SW480 (cell line): ENCODE results near the gene TFAP2A.

Source experiments
- DNase-seq: peaks from one replicate; pipeline ENCODE4 v3.0.0-alpha.2; 2016; ENCODE audit warnings: low spot score

TFAP2A gene

DNA sequence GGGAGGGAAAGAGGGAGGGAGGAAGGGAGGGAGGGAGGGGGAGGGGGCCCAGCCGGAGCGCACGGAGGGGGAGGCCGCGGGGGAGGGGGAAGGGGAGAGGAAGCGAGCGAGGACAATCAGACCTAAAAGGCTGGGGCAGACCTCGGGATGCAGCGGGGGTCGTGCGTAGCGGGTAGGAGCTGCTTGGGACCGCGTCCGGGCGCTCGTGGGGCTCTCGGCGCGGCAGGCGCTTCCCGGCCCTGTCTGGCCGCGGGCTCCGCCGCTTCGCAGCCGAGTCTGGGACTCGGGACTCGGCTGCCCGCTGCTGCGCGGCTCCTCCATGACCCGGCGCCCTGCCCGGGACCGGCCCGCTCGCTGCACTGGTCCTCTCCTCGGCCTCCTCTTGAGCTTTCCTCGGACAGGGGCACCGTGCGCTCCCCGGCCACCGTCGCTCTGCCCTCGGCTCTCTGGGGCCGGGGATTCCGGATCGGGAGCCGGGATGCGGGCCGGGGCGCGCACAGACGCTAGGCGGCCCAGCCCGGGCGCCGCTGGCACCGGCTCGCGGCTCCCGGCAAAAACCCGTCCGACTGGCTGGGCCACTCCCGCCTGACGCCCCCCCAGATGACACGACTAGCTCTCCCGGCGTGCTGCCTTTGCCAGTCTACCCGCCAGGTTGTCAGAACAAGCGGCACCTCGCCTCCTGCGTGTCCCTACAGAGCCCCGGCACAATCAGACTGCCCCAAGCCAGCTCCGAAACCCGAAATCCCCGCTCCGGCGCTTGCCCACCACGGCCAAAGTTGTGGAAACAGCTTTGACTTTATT lies 2.2 kb downstream of the TFAP2A start:
- DNase-seq, result no peak

DNA sequence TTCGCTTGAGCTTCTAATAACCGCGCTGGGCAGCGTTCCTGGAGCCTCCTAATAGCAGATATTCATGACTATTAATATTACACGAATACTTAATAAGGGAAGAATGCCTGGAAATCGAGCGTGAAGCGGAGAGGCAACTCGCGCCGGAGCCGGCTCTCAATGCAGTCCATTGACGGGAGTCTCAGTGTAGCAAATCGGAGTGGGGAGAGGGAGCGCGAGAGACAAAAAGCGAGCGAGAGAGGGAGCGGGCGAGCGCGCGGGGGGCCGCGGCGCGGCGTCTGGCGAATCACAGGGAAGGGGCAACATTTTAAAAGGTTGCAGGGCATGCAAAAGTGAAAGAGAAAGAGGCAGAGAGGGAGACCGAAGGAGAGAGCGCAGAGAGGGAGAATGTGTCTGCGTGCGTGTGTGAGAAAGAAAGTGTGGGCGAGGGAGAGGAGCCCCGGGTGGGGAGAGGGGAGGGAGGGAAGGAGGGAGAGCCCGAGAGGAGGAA lies 2.9 kb downstream of the TFAP2A start:
- DNase-seq, result peak; percentile 67

DNA sequence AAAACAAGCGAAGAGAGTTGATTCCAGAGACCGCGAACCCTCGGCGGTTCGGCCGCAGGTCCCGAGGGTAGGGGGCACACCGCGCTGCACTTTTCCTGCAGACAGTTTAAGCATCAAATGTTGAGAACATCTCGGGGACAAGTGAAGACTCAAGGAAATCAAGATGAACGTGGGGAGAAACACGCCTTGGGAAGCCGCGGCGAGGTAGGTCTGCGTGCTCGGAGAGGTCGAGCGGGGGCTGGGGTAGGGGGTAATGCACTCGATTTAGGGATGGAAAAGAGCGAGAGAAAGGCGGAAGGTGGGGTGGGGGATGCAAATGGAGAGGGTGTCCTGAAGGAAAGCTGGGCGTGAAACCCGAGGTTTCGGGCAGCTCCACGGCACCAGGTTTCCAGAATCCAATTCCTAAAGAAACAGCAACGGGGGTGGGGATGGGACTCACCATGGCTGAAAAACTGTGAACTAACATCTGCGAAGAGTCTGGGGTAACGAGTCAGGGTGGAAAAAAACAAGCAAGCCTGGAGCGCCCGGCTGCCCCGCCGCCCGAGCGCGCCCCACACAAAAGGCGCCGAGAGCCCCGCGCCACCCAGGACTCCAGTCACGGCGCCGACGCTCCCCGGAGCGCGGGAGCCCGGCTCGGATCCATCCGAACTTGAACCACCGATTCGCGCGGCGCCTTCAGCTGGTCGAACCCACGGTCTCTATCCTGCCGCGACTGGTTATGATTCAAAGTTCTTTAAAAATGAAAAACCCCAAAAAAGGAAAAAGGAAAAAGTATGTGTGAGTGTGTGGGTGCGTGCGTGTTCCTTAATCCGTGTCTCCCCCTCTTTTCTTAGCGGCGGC lies 3.5 kb downstream of the TFAP2A start:
- DNase-seq, result no peak

DNA sequence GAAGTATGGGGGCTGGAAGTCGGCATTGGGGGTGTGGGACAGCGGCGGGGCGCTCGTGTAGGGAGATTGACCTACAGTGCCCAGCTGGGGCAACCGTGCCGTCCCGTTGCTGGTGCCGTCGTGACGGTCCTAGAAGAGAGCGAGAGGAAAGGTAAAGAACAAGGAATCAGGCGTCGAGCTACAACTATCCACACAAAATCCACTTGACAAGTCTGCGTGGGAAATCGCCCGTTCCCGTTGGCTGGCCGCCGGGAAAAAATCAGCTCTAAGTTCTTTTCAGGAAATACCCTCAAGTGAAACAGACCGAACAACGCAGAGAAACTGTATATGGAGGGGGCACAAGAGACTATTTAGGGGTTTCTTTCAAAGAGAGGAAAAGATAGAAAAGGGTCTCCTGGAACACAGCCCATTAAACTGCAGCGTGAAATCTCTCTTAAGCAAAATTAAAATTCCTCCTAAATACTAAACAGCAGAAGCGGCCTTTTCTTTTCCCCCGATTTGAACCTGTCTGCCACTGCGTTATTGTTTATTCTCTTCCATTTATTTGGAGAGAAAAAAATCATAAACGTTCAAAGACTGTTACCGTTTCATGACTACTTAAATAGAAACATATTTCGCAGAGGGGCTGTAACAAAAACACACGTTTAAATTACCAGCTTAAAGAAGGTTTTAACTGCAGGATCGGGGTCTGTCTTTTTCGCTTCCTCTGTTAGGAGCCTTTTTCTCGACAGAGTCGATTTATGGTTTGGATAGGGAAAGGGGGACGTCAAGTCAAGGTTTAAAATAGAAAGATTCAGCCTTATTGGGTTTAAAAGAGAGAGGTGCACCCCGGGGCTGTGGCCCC lies 4.4 kb downstream of the TFAP2A start:
- no peak for DNase-seq

DNA sequence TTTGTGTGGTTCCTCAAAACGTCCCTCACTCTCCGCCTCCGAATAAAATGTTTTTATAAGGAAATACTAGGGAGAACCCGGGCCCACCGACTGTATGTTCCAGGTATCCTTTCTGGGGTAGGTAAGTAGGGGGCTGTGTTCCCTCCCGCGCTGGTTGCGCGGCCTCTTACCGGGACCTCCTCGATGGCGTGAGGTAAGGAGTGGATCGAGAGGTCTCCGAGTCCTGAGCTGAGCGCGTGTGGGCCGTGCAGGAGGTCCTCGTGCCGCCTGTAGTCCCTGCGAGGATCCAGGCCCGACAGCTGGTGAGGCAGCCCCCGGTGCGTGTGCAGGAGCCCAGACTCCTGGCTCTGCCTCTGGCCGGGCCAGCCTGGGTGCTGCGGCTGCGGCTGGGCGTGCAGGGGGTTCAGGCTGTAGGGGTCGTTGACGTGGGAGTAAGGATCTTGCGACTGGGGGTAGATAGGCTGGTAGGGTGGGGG lies 5.1 kb downstream of the TFAP2A start:
- no peak for DNase-seq

DNA sequence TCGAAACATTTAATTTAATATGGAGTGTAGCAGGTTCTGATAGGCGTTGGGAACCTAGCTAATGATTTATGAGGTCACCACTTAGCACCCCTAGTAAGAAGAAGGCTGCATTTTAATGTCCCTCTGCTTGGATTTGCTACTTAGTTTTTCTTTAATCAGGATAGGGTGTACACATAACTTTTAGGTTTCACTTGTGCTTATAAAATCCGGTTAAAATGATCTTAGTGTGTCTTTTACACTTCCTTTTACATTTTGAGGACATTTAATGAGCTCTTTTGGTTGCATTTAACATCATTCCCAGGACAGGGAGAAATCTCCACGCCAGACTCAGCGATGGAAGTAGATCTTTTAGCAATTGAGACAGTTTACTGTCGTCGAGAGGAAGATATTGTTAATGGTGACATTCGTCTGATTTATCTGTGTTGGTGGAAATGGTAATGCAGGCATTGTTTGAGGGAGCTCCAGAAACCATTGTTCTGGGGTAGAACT lies 5.6 kb downstream of the TFAP2A start:
- DNase-seq, result no peak

DNA sequence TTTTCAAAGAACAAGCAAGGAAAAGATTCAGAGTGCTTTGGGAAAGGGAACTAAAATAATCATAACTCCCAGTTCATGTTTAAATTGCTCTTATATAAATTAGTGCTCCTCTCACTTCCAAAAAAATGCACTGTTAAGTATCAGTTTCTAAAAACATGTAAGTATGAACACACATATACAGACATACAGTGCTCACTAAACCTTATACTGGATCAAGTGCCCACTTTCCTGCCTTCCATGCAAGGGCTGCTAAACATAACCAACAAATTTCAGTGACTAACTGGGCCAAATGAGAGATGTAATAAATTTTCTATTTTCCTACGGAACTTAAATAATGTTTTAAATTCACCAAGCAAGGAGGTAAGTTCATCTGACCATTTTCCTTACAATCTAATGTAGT lies 6.4 kb downstream of the TFAP2A start:
- DNase-seq, result no peak

DNA sequence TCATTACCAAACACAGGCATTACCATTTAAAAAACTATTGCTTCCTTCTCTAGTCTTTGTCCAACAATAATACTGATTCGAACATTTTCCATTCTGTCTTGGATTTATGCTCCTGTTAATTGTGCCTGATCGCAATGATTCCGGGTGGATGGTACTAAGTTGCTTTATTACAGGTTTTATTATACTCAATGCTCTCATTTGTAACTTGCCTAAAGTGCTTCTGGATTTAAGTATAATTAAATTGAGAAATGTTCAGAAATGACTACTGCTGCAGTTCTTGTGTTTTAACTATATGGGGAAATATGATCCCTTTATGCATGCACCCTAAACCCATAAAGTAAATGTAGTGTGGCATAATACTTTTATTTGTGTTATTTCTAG lies 7.2 kb downstream of the TFAP2A start:
- no peak for DNase-seq

DNA sequence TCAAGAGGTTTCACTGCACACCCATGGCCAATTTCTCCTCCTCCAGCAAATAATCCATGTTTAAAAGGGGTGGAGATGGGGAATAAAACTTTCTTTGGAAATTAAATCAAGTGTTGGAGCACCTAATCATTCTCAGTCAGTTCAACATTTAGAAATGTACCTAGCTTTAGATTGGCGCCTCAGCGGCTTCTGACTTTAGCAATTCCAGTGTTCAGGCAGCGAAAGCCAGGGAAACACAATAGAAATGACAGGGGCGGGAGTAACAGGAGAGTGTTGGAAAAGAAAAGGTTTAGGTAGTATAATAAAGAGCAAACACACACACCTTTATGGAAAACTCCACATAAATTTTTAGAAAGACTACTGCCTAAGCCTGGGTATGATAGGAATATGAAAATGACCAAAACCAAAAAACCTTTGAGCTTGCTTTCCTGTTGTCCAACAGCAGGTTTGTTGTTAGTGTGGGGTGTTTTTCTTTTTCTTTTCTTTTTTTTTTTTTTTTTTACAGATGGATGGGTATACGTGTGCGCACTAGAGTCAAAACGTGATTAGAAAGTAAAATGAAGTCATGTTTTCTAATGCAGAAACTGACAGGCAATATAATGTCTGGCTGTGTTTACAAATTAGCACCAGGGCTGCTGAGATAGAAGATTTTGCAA lies 7.7 kb downstream of the TFAP2A start:
- DNase-seq, result no peak

DNA sequence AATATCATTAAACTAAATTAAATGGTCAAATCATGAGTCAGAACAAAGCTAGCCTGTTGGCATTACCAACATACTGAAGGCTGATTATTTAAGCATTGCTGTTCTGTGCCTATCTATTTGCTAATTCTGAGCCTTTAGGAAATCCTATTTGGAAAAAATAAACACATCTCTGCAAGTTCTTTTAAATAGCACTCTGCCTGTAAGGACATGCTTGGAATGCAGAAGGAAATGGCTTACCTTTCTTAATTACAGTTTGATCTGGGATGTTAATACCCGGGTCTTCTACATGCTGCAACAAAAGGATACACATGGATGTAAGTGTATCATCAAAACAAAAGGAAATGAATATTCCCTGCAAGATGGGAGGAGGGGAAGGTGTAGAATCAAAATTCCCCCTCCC lies 8.3 kb downstream of the TFAP2A start:
- no peak for DNase-seq

DNA sequence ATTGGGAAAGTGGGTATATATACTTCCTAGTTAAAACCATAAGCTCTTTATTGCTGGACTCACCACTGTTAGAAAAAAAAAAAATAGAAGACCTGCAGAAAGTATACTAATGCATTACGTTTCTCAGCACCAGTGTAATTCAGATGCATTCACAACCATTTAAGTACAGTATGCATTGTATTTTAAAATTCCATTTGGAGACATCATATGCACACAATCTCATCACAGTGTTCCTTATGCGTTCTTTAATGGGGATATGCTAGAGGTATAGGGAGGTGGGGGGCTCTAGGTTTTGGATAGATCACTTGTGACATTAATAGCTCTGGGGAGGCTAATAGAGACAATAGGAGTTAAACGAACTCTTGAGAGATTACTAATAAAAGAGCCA lies 9.4 kb downstream of the TFAP2A start:
- DNase-seq, result no peak

DNA sequence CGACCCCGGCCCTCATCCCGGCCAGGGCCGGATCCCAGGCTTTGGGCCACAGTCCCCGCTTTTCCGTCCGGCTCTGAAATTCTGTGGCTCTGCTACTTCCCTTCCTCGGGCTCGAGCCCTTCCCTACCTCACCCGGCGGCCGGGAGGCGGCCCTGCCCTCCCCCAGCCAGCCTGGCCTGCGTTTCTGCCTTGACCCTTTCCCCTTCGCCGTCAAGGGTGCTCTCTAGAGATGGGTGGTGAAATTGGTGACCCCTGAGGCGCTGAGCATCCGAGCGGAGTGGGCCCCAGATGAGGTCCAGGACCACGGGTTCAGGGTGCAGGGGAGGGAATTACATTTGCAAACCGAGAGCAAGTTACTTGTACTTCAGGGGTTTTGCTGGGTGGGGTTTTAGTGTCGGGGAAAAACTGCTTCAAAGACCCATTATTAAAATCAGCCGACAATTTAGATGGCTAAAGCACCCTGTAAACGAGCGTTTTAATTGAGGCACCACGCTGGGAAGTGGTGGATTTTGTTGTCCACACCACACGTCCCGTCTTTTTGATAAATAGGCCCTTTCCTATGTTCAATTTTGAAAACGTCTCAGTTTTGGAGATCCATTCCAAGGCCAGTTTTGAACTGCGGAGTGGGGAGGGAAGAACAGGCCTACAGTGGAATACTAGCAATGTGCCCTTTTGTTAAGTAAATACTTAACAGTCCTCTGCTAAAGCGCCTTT lies 9.9 kb downstream of the TFAP2A start:
- no peak for DNase-seq

DNA sequence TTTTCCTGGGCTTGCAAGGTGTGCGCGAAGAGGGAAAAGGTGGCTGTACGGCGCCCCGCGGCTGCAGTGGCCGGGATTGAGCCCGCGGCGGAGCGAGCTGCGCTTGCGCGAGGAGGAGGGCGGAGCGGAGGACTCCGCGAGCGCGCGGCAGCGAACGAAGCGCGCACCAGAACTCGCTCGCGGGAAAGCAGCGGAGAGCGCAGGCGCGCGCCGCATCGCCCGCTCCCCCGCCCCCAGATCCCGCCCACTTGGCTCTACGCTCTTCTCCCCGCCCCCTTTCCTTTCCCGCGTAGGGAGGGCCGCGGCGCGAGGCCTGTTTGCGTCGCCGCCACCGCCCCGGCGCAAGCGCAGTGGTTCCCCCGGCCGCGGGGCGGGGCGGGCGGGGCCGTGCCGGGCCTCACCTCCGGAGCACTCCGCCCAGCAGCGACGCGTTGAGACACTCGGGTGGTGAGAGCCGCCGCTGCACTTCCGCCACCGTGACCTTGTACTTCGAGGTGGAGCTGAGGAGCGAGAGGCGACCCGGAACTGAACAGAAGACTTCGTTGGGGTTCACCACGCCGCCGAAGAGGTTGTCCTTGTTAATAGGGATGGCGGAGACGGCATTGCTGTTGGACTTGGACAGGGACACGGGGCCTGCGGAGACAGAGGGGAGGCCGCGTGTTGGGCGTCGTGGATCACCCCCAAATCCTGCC lies 10.6 kb downstream of the TFAP2A start:
- peak; percentile 95 for DNase-seq

DNA sequence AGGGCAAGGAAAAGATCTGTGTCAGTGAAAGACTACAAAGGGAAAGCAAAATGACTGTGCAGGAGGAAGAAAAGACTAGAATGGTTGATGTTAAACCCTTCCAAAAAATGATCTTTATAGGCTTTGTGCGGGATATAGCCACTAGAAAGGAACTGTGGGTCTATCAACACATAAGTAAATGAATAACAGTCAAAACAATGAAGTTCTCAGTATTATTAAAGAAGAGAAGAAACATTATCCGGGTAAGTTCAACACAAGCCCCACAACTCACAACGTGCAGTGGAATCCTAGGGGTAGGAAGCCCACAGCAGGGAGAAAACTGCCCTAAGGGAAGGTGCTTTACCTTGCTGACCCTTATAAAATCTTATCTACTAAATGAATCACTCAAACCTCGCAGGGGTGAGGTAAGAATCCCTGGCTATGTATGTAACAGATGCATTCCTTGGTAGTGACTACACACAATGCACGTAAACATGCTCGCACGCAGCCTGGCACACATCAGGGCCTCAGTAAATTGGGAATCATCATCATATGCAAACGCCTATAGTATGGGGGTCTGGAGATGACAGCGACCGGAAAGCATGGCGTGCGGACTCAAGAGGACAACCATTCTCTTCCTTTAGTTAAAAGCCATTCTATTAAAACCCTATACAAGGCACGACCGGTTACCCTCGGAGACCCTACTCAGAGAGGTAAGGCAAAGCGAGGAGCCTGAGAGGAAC lies 11.3 kb downstream of the TFAP2A start:
- DNase-seq, result peak; percentile 85

DNA sequence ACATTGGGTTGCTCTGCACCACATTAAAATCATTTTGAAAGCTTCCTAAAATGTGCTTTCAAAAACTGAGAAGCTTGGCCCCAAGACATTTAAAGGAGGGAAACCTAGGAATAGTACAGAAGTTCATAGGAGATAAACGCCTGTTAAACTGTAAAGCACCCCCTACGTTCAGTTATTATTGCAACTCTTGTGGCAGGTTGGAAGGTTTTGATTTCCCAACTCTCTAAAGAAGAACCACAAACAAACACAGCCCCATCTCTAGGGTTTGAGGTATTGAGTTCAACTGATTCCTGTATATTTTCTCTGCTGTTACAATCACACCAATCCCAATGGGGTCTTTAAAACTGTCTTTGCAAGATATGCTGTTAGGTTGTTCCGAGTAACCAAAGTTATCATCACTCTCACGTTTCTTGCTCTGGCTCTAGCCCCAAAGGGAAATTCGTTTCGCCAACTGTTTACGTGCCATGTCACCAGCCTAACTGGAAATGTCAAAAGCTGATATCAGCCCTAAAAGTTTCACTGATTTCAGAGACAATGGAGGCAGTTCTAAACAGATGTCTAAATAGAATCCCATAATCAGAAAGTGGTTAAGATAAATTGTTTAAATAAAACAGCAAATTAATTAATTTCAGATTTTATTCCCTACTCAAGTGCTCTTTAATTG lies 12.1 kb downstream of the TFAP2A start:
- DNase-seq, result no peak

DNA sequence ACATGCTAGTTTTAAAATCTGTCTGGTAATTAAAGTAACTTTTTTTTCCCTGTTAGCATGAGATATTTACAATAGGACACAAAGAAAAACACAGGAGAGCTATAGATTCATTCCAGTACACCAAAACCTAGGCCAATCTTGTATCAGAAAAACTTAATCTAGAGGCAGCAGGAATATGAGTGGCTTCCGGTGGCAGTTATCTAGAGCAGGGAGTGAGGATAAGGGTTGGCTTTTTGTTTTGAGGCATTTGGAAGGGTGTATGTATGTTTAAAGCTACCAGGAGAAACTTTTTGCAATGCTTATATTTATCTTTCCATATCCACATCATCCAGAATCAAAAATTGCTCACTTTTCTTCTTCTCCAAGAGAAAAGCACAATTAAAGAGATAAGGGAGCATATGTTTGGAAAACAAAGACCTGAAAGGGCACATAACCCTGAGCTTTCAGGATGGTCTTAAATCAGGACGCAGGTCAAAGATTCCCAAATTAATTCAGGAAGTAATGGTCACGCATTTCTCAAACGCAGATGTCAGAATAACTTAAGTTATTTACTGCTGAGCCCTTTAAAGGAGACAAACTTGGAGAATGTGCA lies 13.1 kb downstream of the TFAP2A start:
- DNase-seq, result no peak

DNA sequence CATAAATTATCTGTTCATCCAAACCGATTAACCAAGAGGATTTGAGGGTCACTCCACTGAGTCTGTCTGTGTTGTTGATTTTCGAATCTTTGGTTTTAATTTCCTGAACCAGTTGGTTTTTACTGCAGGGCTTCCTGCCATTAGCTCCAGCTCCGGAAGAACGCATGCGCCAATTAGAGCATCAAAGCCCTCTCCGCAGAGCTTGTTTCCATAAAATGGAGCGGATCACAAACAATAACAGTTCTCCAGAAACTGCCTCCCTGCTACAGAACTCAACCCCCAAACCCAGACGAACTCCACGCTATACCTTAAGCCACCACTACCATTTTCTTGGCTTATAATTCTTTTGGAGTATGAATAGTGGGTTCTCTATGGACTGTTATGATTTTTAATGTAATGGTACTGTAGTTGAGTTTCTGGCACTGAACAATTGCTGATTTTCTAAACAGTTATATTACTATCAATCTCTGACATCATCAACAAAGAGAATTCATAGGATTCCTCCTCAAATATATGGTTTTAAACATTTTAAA lies 13.8 kb downstream of the TFAP2A start:
- DNase-seq, result no peak

DNA sequence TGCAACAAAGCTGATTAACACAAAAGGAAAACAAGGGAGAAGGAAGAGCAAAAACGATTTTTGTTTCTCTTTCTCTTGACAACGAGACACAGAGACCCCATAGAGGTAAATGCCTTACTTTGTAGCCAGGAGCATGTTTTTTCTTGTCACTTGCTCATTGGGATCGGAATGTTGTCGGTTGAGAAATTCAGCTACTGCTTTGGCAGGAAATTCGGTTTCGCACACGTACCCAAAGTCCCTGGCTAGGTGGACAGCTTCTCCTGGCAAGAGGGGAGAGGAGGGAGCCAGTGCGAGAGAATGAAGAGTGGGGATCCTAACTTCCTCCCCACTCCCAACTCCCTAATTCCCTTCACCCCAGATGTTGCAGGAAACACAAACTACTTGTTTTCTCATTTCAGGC lies 14.5 kb downstream of the TFAP2A start:
- DNase-seq, result no peak
